Measurements from ENCODE around the gene HSBP1L1. TPM values are rescaled to one million over a fixed set of nuclear protein-coding genes. Genes with fewer than 3 reads are reported as not detected.

The HSBP1L1 gene
- total and polyA plus RNA-seq, 2 donors (not counting 3 experiments of a cell fraction or from before 2014, with no cell fraction given), result 5.2 to 7.1 TPM

DNA sequence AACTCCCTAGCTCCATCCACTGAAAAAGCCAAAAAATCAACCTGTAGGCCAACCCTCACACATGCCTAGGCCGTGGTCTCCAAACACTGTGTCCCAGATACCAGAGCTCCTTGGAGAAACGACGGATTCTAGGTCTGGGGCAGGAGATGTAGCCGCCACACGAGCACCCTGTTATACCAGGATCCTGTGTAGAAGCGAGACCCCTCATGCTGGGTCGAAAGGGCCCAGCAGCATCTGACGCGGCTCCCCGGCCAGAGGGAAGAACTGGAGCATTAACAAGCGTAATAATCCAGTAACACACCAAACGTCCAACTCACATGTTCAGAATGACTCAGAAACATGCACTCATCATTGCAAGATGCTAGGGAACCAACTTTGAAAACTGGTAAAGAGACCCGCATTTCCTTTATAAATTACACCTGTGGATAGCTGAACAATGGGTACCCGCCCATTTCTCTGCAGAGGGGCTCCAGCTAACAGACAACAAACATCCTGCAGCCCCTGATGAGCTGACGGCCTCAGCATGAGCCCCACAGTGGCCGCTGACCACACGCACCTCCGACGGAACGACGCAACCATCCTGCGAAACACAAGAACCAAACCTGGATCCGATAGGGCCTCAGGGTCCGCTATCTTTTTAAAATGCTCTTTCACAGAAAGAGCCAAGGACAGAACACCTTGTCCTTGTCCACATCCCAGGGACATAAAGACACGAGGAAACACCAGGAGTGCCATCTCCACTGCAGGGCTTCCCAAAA, 27.2 kb upstream of the HSBP1L1 start:
- Histone ChIP-seq H3K4me1 (ENCODE audit: control insufficient read depth, extremely low read depth, insufficient read depth, low read length) (no peaks in the 10 kb centered on the region), H3K79me2 (ENCODE audit: control insufficient read depth, insufficient read depth, low read length) (peaks cover 28% of the 10 kb centered on the region), H3K9me3 (replicated peaks; ENCODE audit: control insufficient read depth, insufficient read depth, low read length) (peaks cover 2% of the 10 kb centered on the region), H4K20me1 (replicated peaks; ENCODE audit: control insufficient read depth, extremely low read depth, insufficient read depth, low read length) (no peaks in the 10 kb centered on the region), H3K4me3 (replicated peaks in 1 of 3; ENCODE audit: insufficient read depth in 1 of 3, low read depth in 1 of 3, low read length in 3 of 3) (no peak overlapping the region), H3K4me2 (ENCODE audit: insufficient read depth, low read length) (no peak overlapping the region), H3K36me3 (ENCODE audit: control insufficient read depth in 2 of 2, extremely low read depth in 1 of 2, insufficient read depth in 2 of 2, low read length in 2 of 2) (peaks cover 4 to 24% of the 10 kb centered on the region in 2 experiments), H3K9me1 (replicated peaks; ENCODE audit: control insufficient read depth, extremely low read depth, insufficient read depth, low read length) (no peaks in the 10 kb centered on the region), H3K27me3 (ENCODE audit: control insufficient read depth in 2 of 2, insufficient read depth in 2 of 2, low read length in 2 of 2) (no peaks in the 10 kb centered on the region), H3K9ac (replicated peaks; ENCODE audit: extremely low read depth, insufficient read depth, low read length) (no peak overlapping the region), H3K27ac (ENCODE audit: insufficient read depth, low read depth, low read length) (no peak overlapping the region), H2AFZ (ENCODE audit: low read depth, low read length) (no peak overlapping the region)
- dilution Hi-C loops (cut with MboI; ENCODE audit: extremely low pct_ligation_motif_present, low sequenced_read_pairs), result no loop called here
- intact Hi-C loops (cut with micrococcal nuclease), result no loop called here
- BruUV-seq (replicated peaks), result no TSS peak
- TF ChIP-seq, protein P1, sequence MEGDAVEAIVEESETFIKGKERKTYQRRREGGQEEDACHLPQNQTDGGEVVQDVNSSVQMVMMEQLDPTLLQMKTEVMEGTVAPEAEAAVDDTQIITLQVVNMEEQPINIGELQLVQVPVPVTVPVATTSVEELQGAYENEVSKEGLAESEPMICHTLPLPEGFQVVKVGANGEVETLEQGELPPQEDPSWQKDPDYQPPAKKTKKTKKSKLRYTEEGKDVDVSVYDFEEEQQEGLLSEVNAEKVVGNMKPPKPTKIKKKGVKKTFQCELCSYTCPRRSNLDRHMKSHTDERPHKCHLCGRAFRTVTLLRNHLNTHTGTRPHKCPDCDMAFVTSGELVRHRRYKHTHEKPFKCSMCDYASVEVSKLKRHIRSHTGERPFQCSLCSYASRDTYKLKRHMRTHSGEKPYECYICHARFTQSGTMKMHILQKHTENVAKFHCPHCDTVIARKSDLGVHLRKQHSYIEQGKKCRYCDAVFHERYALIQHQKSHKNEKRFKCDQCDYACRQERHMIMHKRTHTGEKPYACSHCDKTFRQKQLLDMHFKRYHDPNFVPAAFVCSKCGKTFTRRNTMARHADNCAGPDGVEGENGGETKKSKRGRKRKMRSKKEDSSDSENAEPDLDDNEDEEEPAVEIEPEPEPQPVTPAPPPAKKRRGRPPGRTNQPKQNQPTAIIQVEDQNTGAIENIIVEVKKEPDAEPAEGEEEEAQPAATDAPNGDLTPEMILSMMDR (IDR thresholded peaks at IDR 0.05; ENCODE audit: extremely low read depth in 1 of 2, insufficient read depth in 1 of 2, low read depth in 1 of 2, low read length in 2 of 2), result no peak
- no peak for TF ChIP-seq MYC (IDR thresholded peaks at IDR 0.05; ENCODE audit: low read depth, low read length)
- TF ChIP-seq POLR2A (IDR thresholded peaks at IDR 0.05; ENCODE audit: low read depth, low read length), result no peak
- TF ChIP-seq POLR2AphosphoS5 (IDR thresholded peaks at IDR 0.05; ENCODE audit: insufficient read depth, low read depth, low read length), result no peak
- no peak for TF ChIP-seq FOS (IDR thresholded peaks at IDR 0.05; ENCODE audit: borderline replicate concordance, insufficient read depth, low read length)
- TF ChIP-seq, protein P2, sequence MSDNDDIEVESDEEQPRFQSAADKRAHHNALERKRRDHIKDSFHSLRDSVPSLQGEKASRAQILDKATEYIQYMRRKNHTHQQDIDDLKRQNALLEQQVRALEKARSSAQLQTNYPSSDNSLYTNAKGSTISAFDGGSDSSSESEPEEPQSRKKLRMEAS (IDR thresholded peaks at IDR 0.05; ENCODE audit: insufficient read depth, insufficient read length), result no peak
- no peak for TF ChIP-seq GATA2 (IDR thresholded peaks at IDR 0.05; ENCODE audit: insufficient read depth, insufficient read length, low read depth, low read length)
- TF ChIP-seq EZH2 (IDR thresholded peaks at IDR 0.05; ENCODE audit: borderline replicate concordance, low read depth, low read length, severe bottlenecking), result no peak
- TF ChIP-seq JUN (IDR thresholded peaks at IDR 0.05; ENCODE audit: borderline replicate concordance, insufficient read depth, insufficient read length, low read depth), result no peak
- CTCF ChIA-PET, result no interaction called here
- FAIRE-seq, result no peak
- POLR2A ChIA-PET, result no interaction called here
- DNase-seq (ENCODE audit: low read depth, low spot score), result no peak
